HG03159 (cell line): ENCODE measurements around the gene ANKLE2.
"Not testable (repeated sequence)": the region's sequence is repeated elsewhere in the genome, so short reads cannot be mapped to it uniquely, and the experiment has no call there.

Source experiments
- ATAC-seq: cut with Tn5 transposase; IDR thresholded peaks from one replicate; pipeline ENCODE4 v1.9.1; 2021; ENCODE audit warnings: mild to moderate bottlenecking, moderate library complexity; ENCODE audit not compliant: unreplicated experiment

ANKLE2 gene

GRCh38 chr12:132761032-132761920 lies at the start of gene ANKLE2:
TSS of gene ANKLE2 (minus strand) at chr12:132761832. CDS start at chr12:132761798, 34 bp downstream.
- ATAC-seq, result peak; percentile 29

GRCh38 chr12:132809391-132809790 lies 47.8 kb upstream of the ANKLE2 start:
- ATAC-seq, result not testable (repeated sequence)

DNA sequence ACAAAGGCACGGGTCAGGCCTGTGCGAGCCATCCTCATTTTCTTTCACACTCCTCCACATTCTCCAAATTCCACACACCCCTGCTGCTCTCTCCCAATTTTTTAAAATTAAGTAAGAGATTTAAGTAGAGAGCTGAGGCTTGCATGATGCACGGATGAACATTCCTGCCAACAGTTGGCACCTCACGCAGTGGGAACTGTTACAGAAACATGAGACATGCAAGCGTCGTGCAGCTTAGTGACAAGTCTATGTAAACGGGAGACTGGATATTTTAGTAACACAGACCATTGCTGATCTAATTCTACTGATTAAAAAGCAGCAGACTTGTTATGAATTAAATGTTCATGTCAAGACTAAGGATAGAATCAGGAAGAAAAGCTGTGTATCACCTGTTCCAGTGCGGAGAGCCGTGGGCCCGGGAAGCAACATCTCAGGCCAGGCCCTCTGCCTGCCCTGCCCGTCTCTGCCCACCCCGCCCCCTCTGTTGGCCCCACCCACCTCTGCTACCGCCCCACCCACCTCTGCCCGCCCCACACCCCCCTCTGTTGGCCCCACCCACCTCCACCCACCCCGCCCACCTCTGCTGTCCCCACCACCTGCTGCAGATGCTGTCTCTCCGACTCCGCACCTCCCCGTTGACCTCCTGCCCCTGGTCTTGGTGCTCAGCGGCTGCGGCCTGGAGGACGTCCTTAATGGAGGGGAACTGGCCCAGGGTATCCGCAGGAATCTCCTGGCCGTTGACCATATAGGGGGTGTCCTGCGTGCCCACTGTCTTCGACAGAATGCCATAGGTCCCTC lies 45.9 kb upstream of the ANKLE2 start:
- ATAC-seq, result no peak

DNA sequence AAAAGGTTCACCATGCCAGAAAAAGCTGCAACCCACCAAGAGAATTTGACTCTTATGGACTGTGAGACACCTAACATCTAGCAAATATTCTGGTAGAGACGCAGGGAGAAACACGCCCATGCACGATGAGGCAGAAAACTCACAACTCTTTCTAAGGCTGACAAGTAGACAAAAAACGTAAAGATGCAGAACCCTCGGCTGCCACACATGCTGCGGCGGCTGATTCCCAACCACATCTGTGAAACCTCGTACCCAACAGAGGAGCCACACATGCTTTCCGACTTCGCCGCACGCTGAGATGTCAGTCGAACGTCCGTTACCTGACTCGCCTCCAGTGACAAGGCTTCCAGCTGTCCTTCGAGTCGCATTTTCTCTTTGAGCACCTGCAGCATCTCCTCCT lies 45.2 kb upstream of the ANKLE2 start:
- ATAC-seq, result no peak

- ATAC-seq, result no peak
Measured at GRCh38 chr12:132804426-132804861, 42.8 kb upstream of the ANKLE2 start.

GRCh38 chr12:132803888-132804287 lies 42.3 kb upstream of the ANKLE2 start:
- no peak for ATAC-seq

GRCh38 chr12:132803125-132803524 lies 41.5 kb upstream of the ANKLE2 start:
- ATAC-seq, result no peak

DNA sequence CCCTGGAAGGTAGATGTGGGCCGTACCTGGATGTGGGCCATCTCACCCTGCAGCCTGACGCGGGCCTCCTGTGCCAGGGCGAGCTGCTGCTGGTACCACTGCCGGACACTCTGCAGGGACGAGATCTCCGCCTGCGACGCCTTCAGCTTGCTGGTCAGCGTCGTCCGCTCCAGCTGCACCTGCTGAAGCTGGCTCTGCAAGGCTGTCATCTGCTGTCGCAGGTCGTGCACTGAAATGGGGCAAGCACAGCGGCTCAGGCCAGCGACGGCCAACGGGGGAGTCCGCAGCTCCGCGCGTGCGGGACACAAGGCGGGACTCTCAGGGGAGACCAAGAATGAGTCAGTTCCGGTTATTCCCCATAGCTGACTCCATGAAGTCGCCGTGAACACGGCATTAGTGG lies 40.1 kb upstream of the ANKLE2 start:
- no peak for ATAC-seq

GRCh38 chr12:132798836-132799235 lies 37.2 kb upstream of the ANKLE2 start:
- no peak for ATAC-seq

DNA sequence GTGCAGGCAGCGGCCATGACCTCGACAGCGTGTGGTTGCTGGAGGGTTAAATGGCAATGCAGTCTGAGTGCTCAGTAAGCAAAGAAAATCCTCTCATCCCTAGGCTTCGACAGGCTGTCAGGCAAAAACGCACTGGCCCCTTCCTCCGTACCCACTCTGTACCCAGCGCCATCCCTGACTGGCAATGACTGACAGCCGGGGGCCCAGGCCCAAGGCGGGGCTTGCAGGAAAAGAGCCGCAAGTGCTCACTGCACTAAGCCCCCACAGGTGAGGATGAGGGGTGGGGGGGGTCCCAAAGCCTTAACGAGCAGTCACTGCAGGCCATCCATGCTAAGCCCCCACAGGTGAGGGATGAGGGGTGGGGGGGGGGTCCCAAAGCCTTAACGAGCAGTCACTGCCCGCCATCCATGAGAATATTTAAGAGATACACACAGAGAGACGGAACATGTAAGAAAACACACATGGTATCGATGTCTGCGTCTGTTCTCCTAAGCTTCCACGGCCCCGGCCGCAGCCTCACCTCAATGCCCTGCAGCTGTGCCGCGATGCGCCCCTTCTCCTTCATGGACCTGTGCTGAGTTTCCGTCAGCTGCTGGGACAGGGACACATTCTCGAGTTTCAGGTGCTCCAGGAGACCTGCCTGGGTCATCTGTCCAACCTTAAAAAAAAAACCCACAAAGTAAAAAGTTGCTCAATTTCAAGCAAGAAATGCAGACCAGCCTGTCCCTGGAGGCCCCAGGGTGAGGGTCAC lies 36.4 kb upstream of the ANKLE2 start:
- no peak for ATAC-seq

DNA sequence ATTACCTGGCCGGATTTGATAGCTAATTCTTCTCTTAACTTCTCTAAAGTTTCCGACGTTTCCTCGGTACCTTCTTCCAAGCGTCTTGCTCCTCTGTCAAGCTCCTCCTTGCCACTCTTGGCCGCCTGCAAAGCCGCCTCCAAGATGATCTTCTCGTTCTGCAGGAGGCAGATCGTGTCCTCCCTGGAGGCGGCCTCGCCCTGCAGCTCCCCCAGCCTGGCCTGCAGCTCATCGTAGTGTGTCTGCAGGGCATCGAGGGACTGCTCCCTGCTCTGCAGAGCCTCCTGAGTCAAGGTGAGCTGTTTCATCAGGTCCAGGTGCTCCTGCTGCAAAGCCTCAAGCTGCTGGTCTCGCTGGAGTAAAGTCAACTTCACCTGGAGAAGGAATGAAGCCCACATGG lies 34.2 kb upstream of the ANKLE2 start:
- ATAC-seq, result no peak

DNA sequence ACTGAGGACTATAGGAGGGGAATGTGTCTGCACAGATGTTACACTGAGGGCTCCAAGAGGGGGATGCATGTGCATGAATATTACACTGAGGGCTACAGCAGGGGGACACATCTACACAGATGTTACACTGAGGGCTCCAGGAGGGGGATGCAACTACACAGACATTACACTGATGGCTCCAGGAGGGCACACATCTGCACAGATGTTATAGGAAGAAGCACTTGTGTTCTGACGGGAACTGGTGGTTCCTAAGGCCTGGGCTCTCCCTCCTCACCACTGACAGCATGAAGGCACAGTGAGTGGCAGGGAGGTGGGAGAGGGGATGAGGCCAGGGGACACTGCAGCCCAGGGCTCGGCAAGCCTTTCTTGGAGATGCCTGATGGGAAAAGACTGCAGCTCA lies 30.3 kb upstream of the ANKLE2 start:
- not testable (repeated sequence) for ATAC-seq

DNA sequence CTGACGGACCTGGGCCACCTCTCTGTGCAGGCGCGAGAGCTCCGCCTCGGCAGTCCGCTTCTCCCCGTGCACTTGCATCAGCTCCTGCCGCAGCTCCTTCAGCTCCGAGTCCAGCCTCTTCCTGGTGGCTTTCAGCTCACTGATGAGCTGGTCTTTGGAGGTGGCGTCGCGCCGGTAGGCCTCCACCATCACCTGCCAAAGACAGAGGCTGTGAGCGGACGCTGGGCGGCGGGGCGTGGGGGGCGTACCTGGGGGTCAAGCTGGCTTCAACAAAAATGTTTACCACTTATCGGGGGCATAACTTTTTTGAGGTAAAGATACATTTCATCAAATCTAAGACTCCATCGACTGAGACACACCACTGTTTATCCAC lies 27.5 kb upstream of the ANKLE2 start:
- no peak for ATAC-seq

- ATAC-seq, result no peak
Measured at GRCh38 chr12:132788375-132789098, 26.9 kb upstream of the ANKLE2 start.

GRCh38 chr12:132787877-132788276 lies 26.2 kb upstream of the ANKLE2 start:
- no peak for ATAC-seq

DNA sequence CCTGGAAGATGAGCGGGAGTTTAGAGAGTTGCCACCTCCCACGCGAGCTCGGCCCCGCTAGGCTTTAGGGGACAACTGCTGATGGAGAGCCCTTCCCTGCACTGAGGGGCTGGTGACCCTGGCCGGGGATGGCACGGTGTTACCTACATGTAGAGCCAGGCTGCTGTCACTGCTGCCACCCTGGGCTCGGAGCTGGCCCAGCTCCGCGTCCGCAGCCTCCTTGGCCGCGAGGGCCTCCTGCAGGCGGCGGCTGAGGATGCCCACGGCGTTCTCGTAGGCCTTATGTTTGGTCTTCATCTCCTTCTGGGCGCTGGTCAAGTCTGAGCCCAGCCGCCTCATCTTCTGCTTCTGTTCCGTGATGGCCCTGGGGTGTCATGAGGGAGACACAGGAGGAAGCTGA lies 24.6 kb upstream of the ANKLE2 start:
- ATAC-seq, result no peak

DNA sequence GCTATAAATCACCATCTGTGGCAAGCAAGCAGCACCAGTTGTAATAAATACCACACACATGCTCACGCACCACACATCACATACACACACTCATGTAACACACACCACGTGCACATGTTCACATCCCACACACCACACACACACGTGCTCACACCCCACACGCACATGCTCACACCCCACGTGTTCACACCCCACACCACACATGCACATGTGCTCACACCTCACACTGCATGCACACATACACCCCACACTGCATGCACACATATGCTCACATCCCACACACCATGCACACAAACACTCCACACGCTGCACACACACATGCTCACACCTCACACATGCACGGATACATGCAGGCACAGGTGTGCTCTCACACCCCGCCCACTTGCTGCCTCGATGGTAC lies 22.9 kb upstream of the ANKLE2 start:
- no peak for ATAC-seq

GRCh38 chr12:132783917-132784531 lies 22.4 kb upstream of the ANKLE2 start:
- no peak for ATAC-seq

- no peak for ATAC-seq
Measured at GRCh38 chr12:132781938-132782337, 20.3 kb upstream of the ANKLE2 start.

DNA sequence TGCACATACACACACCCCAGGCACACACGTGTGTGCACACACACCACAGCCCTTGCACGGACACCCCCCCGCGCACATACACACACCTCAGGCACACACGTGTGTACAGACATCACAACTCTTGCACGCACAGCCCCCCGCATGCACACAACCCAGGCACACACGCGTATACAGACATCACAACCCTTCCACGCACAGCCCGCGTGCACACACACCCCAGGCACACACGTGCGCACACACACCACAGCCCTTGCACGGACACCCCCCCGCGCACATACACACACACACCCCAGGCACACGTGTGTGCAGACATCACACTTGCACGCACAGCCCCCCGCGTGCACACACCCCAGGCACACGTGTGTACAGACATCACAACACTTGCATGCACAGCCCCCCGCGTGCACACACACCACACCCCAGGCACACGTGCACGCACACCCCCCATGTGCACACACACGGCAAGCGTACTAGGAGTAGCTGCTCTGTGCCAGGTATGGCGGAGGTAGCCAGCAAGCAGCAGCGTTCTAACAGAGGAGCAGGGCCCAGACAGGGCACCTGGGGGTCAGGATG lies 18.2 kb upstream of the ANKLE2 start:
- no peak for ATAC-seq
